HG02642 (cell line): Measurements from ENCODE around the gene WDR91.

ENCODE experiments used
- ATAC-seq: cut with Tn5 transposase; IDR thresholded peaks from one replicate; pipeline ENCODE4 v1.9.1; 2021; ENCODE audit warnings: mild to moderate bottlenecking; ENCODE audit not compliant: unreplicated experiment, poor library complexity

The WDR91 gene

DNA sequence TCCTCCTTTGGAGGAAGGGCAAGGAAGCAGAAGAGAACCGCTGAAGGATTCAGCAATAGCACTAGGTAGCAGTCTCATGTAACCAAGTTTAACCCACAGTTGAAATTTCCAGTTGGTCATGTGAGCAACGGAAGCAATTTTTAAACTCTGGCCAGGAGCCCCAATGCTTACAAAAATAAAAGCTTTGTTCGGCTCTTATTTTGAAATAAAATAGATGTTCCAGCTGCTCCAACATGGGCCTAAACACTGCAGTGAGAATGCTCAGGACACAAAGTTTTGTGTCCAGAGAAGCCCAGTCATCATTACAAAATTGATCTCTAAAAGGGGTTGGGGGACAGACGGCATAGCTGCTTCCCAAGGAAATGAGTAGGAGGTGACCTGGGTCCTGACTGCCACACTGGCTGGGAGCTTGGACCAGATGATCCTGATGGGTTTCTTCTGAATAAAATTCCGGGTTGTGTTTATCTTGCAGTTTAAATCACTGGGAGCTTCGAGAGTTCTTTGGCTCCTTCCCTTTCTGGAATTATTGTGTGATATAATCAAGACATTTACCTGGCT lies 63.9 kb downstream of the WDR91 start:
- peak; percentile 17 for ATAC-seq

DNA sequence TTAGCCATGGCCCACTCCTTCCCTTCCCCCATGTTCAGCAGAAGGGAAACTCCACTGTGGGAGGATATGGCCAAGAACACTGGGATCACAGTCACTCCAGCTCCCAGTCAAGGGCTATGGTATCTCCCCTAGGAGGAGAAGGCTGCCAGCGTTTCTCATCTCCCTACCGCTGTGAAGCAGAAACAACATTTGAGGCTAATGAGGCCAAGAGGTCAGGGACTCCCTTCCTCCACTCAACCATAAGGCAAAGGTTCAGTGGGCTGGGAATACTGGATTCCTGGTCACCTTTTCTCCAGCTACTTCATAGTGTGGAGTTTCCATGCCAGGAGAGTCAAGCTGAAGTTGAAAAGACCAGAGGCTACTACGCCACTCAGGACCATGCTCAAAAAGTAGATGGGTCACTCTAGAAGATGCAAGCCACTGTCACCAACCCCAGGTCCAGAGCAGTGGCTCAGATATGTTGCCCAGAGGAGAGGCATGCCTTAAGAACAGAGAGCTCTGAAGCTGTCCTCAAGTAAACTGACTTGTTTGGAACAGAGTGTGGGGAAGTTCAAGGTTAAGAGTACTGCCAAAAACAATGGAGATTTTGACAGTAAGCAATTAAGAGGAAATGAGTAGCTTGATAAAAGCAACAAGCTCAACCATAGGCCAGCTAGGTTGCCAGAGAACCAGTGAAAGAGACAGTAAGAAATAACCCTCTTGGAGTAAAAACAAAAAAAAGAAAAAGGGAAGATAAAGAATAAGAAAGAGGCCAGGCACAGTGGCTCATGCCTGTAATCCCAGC lies 67.2 kb downstream of the WDR91 start:
- ATAC-seq = no peak
